Endothelial cell of umbilical vein (primary cell): ENCODE measurements around the gene TSEN15. TPM values are rescaled to one million over a fixed set of nuclear protein-coding genes. Genes with fewer than 3 reads are reported as not detected.
A peak's percentile ranks its signal among the peaks of the same experiment; 100 is the strongest.

ENCODE experiments used
- BruUV-seq: library from RNA; stranded (reverse); fragments of 400-500 nt; replicated peaks from 2 replicates; lab custom pipeline; 2021; lab: Mats Ljungman, UMichigan
- CTCF ChIA-PET: fragments of 300-600, 350-600 bp; sonication (Branson Sonifier 250); formaldehyde crosslinking; loops from one replicate; lab custom pipeline; 2021; ENCODE audit warnings: antibody characterized with exemption, inconsistent platforms; lab: Charles Lee
- POLR2A ChIA-PET: fragments of 300-600, 350-600 bp; sonication (Branson Sonifier 250); formaldehyde crosslinking; loops from one replicate; lab custom pipeline; 2021; ENCODE audit warnings: antibody characterized with exemption, inconsistent platforms; lab: Charles Lee
- DNase-seq: peaks from one replicate; pipeline ENCODE4 v3.0.0-alpha.2; 2011; ENCODE audit warnings: low read depth, low spot score
- FAIRE-seq: peaks from 2 replicates; lab custom pipeline; 2011; peaks lifted over from hg19 to GRCh38; lab: Jason Lieb, UNC
- H2AFZ ChIP-seq: 2 replicates; pipeline ENCODE4 v1.6.0; 2012; ENCODE audit warnings: low read depth, low read length, control low read depth, inconsistent platforms
- H3K27ac ChIP-seq: 2 replicates; pipeline ENCODE4 v1.5.1; 2011; ENCODE audit warnings: low read depth, mild to moderate bottlenecking, control low read depth, low read length, moderate library complexity; ENCODE audit not compliant: insufficient read depth
- H3K27me3 ChIP-seq, 2 experiments: 2 replicates each; pipeline versions ENCODE4 v1.6.0 to v1.6.1; 2011; ENCODE audit warnings: low read length in 2 of 2, mixed read lengths in 1 of 2; ENCODE audit not compliant: control insufficient read depth in 2 of 2, insufficient read depth in 2 of 2
- H3K36me3 ChIP-seq, 2 experiments: 2 replicates in 1 of 2; 3 replicates in 1 of 2; pipeline ENCODE4 v1.5.1; 2011; ENCODE audit warnings: low read length in 2 of 2, mild to moderate bottlenecking in 1 of 2, moderate library complexity in 1 of 2; ENCODE audit not compliant: control insufficient read depth in 2 of 2, insufficient read depth in 2 of 2; ENCODE audit errors: extremely low read depth in 1 of 2
- H3K4me1 ChIP-seq: 3 replicates; pipeline ENCODE4 v1.5.1; 2011; ENCODE audit warnings: mild to moderate bottlenecking, low read length; ENCODE audit not compliant: control insufficient read depth, insufficient read depth; ENCODE audit errors: extremely low read depth
- H3K4me2 ChIP-seq: 2 replicates; pipeline ENCODE4 v1.6.1; 2011; ENCODE audit warnings: low read length, control low read depth, mixed read lengths; ENCODE audit not compliant: insufficient read depth
- H3K4me3 ChIP-seq, 3 experiments: fragments of 200-600 bp in 1 of 3; sonication (generic), shearing (Covaris generic) in 1 of 3; replicated peaks in 1 of 3; 2 replicates each; pipeline ENCODE4 v1.5.1; 2011 to 2016; ENCODE audit warnings: control low read depth in 3 of 3, low read length in 3 of 3, mild to moderate bottlenecking in 2 of 3, inconsistent platforms in 1 of 3, low read depth in 1 of 3, moderate library complexity in 1 of 3; ENCODE audit not compliant: insufficient read depth in 1 of 3
- H3K79me2 ChIP-seq: 2 replicates; pipeline ENCODE4 v1.6.0; 2012; ENCODE audit warnings: low read length, inconsistent platforms; ENCODE audit not compliant: control insufficient read depth, insufficient read depth
- H3K9ac ChIP-seq: replicated peaks from 2 replicates; pipeline ENCODE3; 2011; ENCODE audit warnings: low read length, control low read depth; ENCODE audit not compliant: insufficient read depth; ENCODE audit errors: extremely low read depth
- H3K9me1 ChIP-seq: replicated peaks from 3 replicates; pipeline ENCODE4 v1.6.0; 2011; ENCODE audit warnings: mild to moderate bottlenecking, low read length; ENCODE audit not compliant: control insufficient read depth, insufficient read depth; ENCODE audit errors: extremely low read depth
- H3K9me3 ChIP-seq: replicated peaks from 2 replicates; pipeline ENCODE4 v1.5.1; 2012; ENCODE audit warnings: low read length, inconsistent platforms; ENCODE audit not compliant: control insufficient read depth, insufficient read depth
- H4K20me1 ChIP-seq: replicated peaks from 2 replicates; pipeline ENCODE3; 2011; ENCODE audit warnings: mild to moderate bottlenecking, low read length; ENCODE audit not compliant: control insufficient read depth, insufficient read depth; ENCODE audit errors: extremely low read depth
- CTCF ChIP-seq, 2 donors: IDR thresholded peaks; 1 replicate in 1 of 2; 2 replicates in 1 of 2; pipeline ENCODE4 v1.5.1; 2011; ENCODE audit warnings: low read length in 2 of 2, mild to moderate bottlenecking in 2 of 2, moderate library complexity in 2 of 2, control low read depth in 1 of 2, inconsistent platforms in 1 of 2, low read depth in 1 of 2; ENCODE audit not compliant: insufficient read depth in 1 of 2; ENCODE audit errors: extremely low read depth in 1 of 2
- EZH2 ChIP-seq: IDR thresholded peaks from 2 replicates; pipeline ENCODE4 v1.6.1; 2012; ENCODE audit warnings: borderline replicate concordance, low read depth, mild to moderate bottlenecking, moderate library complexity, low read length, inconsistent platforms; ENCODE audit not compliant: severe bottlenecking
- FOS ChIP-seq: IDR thresholded peaks from 2 replicates; pipeline ENCODE4 v1.6.1; 2011; ENCODE audit warnings: mild to moderate bottlenecking, low read length, moderate library complexity, borderline replicate concordance; ENCODE audit not compliant: insufficient read depth
- GATA2 ChIP-seq: IDR thresholded peaks from 2 replicates; pipeline ENCODE4 v1.7.0; 2011; ENCODE audit warnings: low read depth, mild to moderate bottlenecking, moderate library complexity, mixed read lengths, low read length; ENCODE audit not compliant: insufficient read length, insufficient read depth
- JUN ChIP-seq: IDR thresholded peaks from 2 replicates; pipeline ENCODE4 v1.6.1; 2011; ENCODE audit warnings: borderline replicate concordance, low read depth; ENCODE audit not compliant: insufficient read length, insufficient read depth
- MYC ChIP-seq: IDR thresholded peaks from one replicate; pipeline ENCODE4 v1.6.1; 2011; ENCODE audit warnings: mild to moderate bottlenecking, low read depth, low read length
- POLR2A ChIP-seq: IDR thresholded peaks from 2 replicates; pipeline ENCODE4 v1.6.1; 2012; ENCODE audit warnings: low read depth, mild to moderate bottlenecking, control low read depth, low read length
- POLR2AphosphoS5 ChIP-seq: IDR thresholded peaks from 2 replicates; pipeline ENCODE4 v1.6.1; 2012; ENCODE audit warnings: low read depth, mild to moderate bottlenecking, control low read depth, low read length, moderate library complexity; ENCODE audit not compliant: insufficient read depth
- dilution Hi-C: fragments of 300-500 bp; cut with MboI; formaldehyde crosslinking; loops from one replicate; pipeline ENCODE4 v1.15.0; 2019; ENCODE audit warnings: low sequenced_read_pairs; ENCODE audit not compliant: extremely low pct_ligation_motif_present
- intact Hi-C: fragments of 100-400 bp; cut with micrococcal nuclease; formaldehyde crosslinking; loops from one replicate; pipeline ENCODE4 v1.10.0; 2022
- polyA plus RNA-seq, 4 experiments: library from polyadenylated mRNA; depleted of rRNA in 3 of 4; stranded (reverse) in 3 of 4; unstranded in 1 of 4; fragments of >200 nt; gene quantifications; 2 replicates each; pipeline versions ENCODE4 v1.2.1 to v1.2.3, GENCODE V29; 2011 to 2012; ENCODE audit warnings: missing spikeins in 1 of 4
- total RNA-seq: library from RNA; stranded (reverse); gene quantifications from 2 replicates; pipeline ENCODE4 v1.2.3, GENCODE V29; 2021
- TF ChIP-seq, protein P1 (sequence below): IDR thresholded peaks from 2 replicates; pipeline ENCODE4 v1.6.1; 2011; ENCODE audit not compliant: insufficient read depth, insufficient read length

Gene TSEN15
- total and polyA plus RNA-seq, 2 donors (not counting 3 experiments of a cell fraction or from before 2014, with no cell fraction given) = 20.6 to 25.8 TPM

DNA sequence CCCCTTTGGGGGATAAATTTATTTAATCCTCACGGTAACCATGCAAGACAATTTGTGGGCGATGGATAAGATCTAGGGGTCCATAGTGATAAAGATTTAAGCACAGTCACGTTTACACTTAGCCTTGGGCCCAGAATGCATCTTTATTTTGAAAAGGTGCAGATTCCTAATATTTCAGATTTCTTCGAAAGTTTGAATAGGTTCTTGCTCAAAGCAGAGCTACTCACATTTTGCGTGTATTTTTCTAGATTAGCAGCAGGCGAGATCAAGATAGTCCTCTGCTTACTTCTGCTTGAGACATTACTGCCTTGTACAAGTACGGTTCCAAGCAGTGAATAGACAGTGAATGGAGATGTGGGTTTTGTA, 647 bp downstream of the TSEN15 start:
- intact Hi-C loops = loop anchor here (1.0 to 5.0 kb wide), 5 partner anchors 95 to 580 kb away; partner anchors contain the start of genes ARPC5 and SMG7
- dilution Hi-C loops = no loop called here
- peaks cover 16% of the 10 kb centered on the region for H3K79me2 ChIP-seq
- DNase-seq (no peak), FAIRE-seq (no peak)
- no peaks in the 10 kb centered on the region for H4K20me1 ChIP-seq
- H3K27ac ChIP-seq = peak overlapping the region; percentile 20
- ChIA-PET CTCF (interaction anchor here (1.1 to 1.5 kb wide), 2 partner anchors 100 to 170 kb away, joined by 3 to 5 read pairs; no protein-coding TSS in a partner anchor), POLR2A (no interaction called here)
- peak overlapping the region; percentile 70 for H3K9ac ChIP-seq
- H3K9me1 ChIP-seq = no peaks in the 10 kb centered on the region
- BruUV-seq = no TSS peak
- H3K9me3 ChIP-seq = no peaks in the 10 kb centered on the region
- H3K4me1 ChIP-seq = peaks cover 11% of the 10 kb centered on the region
- peaks cover 3 to 5% of the 10 kb centered on the region in 2 experiments for H3K36me3 ChIP-seq
- TF ChIP-seq CTCF (IDR thresholded peaks at IDR 0.05; ENCODE audit: extremely low read depth in 1 of 2, insufficient read depth in 1 of 2, low read depth in 1 of 2, low read length in 2 of 2) (no peak), POLR2AphosphoS5 (no peak), POLR2A (no peak), JUN (no peak), GATA2 (no peak), MYC (no peak), EZH2 (no peak), FOS (no peak)
- TF ChIP-seq, protein P1, sequence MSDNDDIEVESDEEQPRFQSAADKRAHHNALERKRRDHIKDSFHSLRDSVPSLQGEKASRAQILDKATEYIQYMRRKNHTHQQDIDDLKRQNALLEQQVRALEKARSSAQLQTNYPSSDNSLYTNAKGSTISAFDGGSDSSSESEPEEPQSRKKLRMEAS = no peak
- peaks cover 7 to 15% of the 10 kb centered on the region in 2 experiments for H3K27me3 ChIP-seq
- peak overlapping the region; percentile 77 for H2AFZ ChIP-seq
- peak overlapping the region; percentile 85 to 89 (median 85) for H3K4me3 ChIP-seq
- H3K4me2 ChIP-seq = peak overlapping the region; percentile 94
